Amniotic epithelial cell (primary cell): Measurements from ENCODE around the gene RPS2.
A peak's percentile ranks its signal among the peaks of the same experiment; 100 is the strongest.
"Not testable (repeated sequence)": the region's sequence is repeated elsewhere in the genome, so short reads cannot be mapped to it uniquely, and the experiment has no call there.

Experiments
- DNase-seq: peaks from one replicate; pipeline ENCODE4 v3.0.0-alpha.2; 2010; ENCODE audit warnings: low read depth

RPS2 gene

DNA sequence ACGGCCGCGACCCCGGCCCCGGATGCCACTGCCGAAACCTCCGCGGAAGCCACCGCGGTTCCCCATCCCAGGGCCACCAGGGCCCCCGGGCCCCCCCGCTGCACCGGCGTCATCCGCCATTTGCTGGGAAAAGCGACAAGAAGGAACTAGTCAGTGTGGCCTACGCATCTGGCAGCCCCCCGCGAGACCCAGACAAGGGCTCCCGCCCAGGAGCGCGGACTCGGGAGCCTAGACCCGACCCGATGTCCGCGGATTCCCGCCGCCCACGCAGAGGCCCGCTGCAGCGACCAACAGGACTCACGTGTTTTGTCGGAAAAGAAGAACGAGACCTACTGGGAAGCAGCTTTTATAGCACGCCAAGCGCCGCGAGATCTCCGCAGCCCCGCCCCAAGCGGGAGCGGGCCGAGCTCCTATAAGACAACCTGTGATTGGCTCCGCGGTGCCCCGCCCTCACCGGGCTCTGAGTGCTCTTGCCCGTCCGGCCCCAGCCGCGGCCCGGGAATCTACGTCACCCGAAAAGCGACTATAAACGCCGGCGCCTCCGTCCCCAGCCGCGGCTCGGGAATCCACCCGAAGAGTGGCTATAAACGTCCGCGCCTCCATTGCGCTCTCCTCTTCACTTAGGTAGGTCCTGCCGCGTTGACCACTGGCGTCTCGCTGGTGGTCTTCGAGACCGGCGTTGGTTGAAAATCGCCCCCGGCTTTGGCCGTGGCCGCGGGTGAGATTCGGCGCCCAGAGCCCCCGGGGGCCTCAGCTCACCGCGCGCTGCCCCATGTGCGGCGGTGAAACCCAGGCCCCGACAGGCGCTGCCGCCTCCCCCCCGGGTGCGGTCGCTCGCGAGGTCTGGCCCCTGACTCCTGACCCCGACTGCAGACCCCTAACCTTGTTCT is at the start of gene RPS2:
TSS of gene RPS2 (minus strand) at position 321 of the 890 bp plus-strand sequence. CDS start at position 120, 201 bp downstream.
- peak; percentile 98 for DNase-seq

DNA sequence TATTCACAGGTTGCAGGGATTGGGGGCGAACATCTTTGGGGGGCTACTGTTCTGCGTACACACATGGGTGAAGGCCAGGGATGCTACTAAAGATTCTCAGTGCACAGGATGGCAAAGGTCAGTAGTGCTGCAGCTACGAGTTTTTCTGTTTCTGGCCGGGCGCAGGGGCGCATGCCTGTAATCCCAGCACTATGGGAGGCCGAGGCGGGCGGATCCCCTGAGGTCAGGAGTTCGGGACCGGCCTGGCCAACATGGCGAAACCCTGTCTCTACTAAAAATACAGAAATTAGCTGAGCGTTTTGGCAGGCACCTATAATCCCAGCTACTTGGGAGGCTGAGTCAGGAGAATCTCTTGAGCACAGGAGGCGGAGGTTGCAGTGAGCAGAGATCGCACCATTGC is 48.9 kb upstream of the RPS2 start:
- no peak for DNase-seq

DNA sequence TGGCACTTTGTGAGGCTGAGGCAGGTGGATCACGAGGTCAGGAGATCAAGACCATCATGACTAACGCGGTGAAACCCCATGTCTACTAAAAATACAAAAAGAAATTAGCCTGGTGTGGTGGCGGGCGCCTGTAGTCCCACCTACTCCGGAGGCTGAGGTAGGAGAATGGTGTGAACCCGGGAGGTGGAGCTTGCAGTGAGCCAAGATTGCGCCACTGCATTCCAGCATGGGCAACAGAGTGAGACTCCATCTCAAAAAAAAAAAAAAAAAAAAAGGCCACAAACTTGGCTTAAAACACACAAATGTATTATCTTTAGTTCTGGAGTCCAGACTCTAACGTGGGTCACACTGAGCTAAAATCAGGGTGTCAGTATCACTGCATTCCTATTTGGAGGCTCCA is 47.1 kb upstream of the RPS2 start:
- DNase-seq, result not testable (repeated sequence)

DNA sequence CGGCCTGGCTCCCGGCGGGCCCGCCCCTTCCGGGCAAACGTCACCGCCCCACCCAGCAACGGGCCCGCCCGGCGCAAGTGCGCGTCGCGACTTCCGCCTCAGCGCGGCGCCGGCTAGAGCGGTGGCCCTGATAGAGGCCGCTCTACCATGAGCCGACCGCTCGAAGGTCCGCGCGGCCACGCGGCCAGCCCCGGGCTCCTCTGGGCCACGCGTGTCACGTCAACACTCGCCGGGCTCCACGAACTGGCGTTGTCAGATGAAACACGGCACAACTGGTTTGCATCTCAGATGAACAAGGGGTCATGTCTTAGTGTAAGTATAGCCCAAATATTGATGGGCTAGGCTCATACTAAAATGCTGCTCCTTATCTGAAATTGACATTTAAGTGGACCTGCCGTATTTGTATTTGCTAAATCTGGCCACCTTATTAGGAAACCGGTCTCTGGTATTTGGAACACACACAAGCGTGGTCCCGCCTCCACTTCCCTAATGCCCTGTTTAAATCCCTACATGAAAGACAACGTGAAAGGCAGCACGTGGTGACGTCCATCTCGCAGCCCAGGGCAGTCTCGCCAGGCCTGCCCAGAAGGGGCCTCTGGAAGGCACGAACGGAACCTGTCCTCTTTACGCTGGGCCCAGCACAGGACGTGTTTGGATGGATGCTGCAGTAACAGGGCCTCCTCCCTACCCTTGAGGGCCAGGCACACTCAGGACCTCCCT is 45.3 kb upstream of the RPS2 start, which contains the start of gene ZNF598:
TSS of gene ZNF598 (minus strand) at position 31 of the 720 bp plus-strand sequence.
- peak; percentile 79 for DNase-seq

DNA sequence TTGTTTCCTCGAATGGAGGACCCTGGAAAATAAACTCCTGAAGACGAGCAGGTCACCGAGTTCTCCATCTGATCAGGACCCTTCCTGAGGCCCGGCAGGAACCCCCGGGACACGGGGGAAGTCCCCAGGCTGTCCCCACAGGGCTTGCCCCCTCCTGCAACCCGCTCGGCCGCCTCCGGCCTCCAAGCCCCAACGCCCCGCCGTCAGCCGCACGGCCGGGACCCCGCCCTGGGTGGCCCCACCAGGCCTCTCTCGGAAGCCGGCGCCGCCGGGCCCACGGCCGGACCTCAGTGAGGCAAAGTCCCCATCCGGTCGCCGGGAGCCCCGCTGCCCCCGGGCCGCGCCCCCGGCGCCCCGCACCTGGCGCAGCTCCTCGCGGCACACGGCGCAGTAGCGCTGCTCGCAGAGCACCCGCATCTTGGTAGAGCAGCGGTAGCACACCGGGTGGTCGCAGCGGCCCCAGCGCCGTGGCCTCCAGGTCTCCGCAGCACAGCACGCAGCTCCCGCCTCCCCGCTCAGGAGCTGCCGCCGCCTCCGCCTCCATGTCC is 44.6 kb upstream of the RPS2 start:
- DNase-seq, result no peak

DNA sequence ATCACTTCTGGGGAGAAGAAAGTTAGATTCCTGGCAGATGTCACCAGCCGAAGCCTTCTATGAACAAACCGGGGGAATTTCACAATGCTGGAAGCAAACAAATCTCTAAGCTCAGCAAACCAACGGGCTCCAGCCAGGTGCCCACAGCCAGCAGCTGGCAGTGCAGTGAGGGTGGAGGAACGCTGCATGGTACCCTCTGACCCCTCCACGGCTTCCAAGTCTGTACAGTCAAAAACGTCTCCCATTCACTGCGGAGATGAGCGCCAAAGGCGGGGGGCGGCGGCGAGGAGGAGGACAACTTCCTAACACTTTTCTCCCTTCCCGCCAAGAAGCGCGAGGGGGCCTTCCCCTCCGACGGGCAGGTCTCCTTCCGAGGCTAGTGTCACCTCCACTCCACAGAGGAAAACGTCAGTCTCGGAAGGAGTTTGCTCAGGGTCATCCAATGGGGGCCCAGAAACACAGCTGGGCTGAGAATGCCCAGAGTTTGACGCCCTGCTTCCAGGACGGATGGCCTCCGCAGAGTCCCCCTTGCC is 44.1 kb upstream of the RPS2 start:
- DNase-seq, result peak; percentile 65

DNA sequence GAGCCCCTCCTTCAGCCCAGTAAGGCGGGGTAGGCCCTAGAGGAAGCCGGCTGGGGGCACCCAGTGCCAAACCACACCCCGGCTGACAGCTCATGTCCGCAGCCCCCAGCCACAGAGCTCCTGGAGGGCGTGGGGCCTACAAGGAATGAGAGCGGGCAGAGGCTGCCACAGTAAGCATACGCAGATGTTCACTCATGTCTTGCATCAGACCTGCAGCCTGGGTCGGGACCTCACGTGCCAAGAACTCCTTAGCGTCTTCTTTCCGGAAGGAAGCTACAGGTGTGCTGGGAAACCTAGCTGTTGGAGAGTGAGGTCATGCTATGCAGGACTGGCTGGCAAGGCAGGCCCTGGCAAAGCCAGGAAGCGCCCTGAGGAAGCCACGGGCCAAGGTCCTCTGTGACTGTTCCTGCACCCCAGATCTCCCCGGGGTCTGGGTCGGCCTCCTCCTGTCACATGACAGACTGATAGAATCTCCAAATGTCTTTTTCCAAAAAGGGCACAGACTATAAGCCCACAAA is 43.4 kb upstream of the RPS2 start:
- DNase-seq, result peak; percentile 92

DNA sequence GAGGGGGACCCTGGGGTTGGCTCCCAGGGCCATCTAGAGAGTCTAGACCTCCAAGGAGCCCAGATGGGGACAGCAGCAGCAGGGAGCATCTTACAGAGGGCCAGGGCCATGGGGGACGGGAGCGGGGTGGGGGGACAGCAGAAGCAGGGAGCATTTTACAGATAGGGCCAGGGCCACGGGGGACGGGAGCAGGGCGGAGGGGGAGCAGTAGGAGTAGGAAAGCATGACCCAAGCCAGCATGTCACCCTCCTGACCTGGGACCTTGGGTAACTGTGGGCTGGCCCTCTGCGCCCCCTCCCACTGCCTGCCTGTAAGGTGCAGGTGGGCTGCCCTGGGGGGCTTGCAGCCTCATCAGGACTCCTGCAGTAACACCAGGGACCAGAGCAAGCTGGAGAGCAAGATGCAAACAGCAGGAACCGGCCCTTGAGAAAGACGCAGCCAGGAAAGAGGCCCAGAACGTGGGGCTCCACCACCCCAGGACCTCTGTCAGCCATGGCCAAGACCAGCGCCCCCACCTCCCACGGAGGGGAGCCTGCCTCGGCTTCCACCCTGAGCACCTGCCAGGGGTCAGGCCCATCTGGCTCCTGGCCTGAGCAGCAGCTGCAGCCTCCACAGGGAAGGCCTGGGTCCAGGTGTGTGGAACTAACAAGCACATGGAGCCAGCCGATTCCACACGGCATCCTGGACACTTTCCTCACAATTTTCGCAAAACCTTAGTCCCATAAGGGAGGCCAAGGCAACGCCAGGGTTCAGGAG is 42.6 kb upstream of the RPS2 start:
- no peak for DNase-seq

DNA sequence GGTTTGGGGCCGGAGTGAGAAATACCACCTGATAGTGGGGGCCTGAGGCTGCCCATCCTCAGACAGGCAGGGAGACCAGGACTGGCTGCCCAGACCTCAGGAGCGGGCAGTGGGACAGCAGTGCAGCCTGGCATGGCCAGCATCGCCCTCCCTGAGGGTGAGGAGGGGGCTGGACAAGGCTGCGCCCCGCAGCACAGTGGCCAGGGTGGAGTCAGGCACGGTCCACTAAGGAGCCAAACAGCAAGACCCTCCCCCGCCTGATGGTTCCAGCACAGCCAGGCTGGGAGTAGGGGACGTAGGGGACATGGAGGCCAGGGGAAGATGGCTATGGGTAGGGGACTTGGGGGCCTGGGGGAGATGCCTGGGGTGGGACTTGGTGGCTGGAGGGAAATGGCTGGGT is 41.7 kb upstream of the RPS2 start:
- DNase-seq, result no peak

DNA sequence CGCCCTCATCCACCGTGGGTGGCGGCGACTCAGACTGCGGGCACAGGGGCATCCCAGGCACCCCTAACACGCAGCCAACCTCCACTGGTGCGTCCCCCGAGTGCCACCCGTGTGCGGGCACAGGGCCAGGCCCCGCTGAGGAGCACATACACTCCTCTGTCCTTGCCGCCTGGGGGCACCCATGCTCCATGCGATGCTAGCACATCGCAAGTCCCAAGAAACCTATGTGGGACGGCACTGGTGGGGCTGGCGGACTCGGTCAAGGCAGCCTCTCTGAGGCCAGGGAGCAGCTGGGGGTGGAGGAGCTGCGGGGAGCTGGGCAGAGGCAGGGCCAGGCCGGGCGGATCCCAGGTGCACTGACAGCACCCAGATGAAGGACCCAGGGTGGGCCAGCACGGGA is 41.0 kb upstream of the RPS2 start:
- no peak for DNase-seq

DNA sequence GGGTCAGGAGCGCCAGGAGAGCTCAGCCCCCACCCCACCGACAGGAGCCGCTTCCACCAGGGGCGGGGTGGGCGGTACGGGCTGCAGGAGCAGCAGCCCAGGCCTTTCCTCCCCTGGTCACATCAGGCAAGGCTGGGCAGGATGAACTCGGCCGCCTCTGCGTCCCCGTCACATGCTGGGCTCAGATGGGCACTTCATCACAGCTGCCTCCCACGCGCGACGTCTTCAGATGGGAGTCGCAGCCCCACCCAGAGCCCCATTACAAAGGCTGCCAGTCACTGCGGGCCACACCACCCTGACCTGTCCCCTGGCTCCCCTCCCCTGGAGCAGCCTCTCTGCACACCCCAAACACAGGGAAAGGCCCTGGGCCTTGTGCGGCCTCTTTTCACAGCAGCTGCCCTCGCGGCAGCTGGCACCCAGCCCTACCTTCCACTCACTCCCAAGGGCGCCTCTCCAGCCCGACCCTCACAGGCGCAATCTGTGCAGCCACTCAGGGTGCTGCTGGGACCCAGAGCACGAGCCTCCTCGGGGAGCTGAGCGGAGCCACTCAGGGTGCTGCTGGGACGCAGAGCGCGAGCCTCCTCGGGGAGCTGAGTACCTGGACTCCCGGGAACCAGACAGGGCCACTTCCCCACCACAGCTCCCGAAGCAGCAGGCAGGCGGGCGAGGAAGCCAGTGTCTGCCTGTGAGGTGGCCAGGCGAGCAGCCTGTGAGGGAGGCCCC is 40.3 kb upstream of the RPS2 start:
- DNase-seq, result no peak

DNA sequence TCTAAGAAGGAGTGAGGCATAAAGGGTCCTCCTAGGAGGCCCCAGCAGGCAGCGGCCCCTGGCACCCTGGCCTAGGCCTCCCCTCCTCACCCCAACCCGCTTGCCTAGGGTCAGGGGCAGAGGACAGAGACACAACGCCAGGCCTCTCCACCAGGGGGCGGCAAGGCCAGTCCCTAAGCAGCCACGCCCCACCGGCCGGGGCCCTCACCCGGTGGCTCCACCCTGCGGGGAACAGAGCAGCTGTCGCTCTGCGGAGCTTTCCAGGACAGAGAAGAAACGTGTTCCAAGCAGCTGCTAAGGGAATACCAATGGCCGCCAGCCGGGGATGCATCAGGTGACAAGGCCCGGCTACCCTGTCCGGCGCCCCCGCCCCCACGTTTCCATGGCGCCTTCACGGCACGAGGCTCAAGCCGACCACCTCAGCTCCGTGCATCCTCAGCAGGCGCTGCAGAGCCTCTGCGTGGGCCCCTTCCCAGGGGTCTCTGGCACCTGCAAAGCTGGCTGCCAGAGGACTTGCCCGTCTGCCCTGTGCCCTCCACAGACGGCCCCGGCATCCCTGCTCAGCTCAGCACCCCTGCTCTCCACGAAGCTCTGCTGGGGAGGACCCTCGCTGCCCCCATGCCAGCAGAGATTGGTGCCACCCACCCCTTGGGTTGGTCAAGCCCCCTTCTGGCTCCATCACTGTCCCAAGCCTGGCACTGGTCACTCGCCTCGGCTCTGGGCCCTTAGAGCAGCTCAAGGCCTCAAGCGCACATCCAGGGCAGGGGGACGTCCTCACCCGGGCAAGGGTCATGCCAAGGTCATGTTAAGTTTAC is 39.4 kb upstream of the RPS2 start:
- DNase-seq, result peak; percentile 65

DNA sequence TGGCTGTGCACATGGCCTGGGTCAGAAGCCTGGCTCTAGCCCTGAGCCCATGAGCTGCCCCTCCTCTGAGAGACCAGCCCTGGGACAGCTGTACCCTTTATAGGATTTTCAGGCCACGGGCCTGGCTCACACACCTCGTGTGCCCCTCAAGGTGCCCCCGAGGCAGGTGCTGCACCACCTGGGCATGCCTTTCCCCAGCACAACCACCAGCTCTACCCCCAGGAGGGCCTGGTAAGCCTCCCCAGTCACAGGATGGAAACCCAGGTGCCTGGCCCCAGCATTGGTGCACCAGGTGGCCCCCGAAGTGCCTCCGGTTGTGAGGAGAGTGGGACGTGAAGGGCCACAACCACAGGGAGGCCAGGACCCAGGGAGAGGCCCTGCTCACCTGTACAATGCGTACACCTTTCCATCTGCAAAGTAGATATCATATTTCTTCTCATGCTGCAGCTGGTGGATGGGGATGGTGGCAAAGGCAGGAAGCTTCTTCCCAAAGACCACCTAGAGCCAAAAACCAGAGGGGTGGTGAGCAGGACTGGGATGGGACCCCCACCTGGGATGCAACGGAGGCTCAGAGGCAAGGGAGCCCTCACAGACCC is 38.7 kb upstream of the RPS2 start:
- no peak for DNase-seq

DNA sequence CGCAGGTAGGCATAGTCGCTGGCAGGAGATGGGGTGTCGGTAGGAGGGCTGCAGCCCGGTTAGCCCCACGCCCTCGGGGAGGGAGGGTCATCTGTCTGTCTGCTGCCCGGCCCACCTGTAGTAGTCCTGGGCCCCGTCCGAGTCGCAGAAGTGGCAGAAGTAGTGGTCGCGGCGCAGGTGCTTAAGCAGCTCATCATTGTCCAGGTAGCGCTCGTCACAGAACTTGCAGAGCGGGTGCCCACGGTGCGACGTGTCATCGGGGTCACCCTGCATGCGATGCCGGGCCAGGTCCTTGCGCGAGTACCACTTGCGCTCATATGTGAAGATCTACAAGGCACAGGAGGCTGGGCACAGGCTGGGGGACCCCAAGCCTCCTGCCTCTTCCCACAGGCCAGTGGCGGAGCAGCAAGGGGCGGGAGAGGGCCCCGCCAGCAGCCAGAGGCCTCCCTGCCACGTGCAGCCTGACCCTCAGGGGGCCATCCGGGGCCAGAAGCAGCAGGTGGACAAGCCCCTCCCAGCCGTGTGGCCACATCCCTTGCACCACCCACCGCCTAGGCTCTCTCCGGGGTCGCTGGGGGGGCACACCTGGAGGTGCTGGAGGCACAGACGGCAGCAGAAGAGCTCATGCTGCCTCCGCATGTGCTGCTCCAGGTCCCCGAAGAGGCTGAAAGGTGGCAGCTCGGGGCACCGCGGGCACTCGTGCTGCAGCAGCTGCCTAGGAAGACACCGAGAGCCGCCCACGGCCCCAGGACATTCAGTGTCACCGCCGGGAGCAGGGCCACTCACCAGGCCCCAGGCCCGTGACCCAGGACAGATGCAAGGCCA is 38.0 kb upstream of the RPS2 start:
- no peak for DNase-seq

DNA sequence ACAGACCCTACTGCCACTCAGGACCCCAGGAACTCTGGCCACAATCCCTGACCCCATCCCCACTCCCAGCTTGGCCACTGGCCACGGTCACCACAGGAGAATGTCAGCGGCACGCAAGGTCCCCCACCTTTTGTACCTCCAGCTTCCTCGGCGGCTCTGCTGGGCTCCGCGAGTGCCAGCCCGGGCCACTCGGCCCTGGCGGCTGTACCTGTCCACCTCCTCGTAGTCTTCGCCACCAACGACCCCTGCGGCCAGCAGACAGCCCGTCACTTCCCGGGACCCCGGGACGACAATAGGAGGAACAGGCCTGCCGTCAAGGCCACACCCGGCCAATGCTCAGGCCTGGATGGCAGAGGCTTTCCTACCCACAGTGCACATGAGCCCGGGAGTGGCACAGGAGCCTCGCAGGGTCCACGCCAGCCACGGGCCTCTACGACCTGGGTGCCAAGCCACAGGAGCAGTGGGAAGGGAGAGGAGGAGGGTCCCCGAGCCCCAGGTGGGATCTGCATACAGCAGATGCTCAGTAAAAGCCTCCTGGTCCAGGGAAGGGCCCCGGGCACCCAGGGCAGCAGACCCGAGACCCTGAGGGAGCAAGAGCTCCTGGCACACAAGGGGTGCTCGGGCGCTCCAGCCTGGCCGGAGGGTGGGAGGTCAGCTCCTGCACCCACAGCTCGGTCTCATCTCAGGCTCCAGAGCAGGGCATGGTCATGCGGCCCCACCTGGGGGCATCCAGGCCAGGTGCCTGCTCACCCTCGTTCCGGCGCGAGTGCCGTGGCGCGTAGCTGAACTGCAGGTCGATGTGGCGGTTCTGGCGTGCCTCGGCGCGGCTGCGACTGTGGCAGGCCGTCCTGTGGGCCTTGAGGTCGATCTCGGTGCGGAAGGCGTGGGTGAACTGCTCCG is 37.1 kb upstream of the RPS2 start:
- DNase-seq, result no peak

DNA sequence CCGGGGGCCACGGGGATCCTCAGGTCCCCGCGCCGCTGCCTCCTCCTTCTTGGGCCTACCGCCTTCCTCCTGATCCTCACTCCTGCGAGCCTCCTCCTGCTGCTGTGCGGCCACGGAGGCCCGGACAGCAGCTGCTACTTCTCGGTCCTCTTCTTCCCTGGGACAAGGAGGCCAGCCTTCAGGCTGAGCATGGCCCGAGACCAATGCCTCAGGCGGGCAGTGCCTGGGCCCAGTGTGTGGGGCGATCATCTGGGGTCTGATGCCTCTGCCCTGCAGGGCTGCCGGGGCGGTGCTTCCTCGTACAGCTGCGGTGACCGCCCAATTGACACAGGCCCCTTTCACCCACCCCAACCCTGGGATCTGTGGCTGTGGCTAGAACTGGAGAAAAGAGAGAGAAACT is 36.4 kb upstream of the RPS2 start:
- no peak for DNase-seq

DNA sequence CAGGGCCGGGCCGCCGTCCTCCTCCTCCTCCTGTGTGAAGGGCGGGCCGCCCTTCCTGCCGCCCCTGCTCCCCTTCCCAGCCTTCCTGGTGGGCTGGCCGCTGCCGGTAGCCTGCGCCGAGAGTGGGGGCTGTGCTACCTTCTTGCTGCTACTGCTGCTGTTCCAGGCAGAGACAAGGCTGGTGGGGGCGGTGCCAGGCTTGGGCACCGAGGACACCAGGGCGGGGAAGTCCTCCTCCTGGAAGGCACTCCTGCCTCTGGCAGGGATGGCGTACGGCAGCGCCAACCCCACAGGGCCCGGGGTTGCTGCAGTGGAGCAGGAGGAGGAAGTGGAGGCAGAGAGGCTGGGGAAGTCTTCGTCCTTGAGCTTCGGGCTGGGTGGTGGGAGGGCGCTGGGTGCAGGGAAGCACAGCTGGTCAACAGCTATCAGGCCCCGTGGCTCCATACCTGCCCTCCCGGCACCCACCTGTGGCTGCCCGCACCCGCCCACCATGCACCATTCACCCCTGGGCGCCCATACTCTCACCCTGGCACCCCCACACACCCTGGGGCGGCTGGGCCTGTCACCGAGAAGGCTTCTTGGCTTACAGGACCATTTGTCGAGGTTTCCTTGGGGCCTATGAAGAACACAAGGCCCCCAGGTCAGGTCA is 35.4 kb upstream of the RPS2 start:
- DNase-seq, result no peak
